Panc1 (cell line): ENCODE data around the gene ISCA1. TPM values are rescaled to one million over a fixed set of nuclear protein-coding genes. Genes with fewer than 3 reads are reported as not detected.
"Not testable (repeated sequence)": the region's sequence is repeated elsewhere in the genome, so short reads cannot be mapped to it uniquely, and the experiment has no call there.

Experiments used
- ATAC-seq: fragments of 200-7000 bp; cut with Tn5 transposase; 2 replicates; pipeline ENCODE4 v1.9.1; 2020; ENCODE audit warnings: mild to moderate bottlenecking, moderate library complexity
- BruUV-seq: library from RNA; stranded (reverse); fragments of 400-500 nt; replicated peaks from 2 replicates; lab custom pipeline; 2021; lab: Mats Ljungman, UMichigan
- CTCF ChIA-PET: fragments of 300-600 bp; sonication (Branson Sonifier 250); formaldehyde crosslinking; loops from one replicate; lab custom pipeline; 2022; ENCODE audit warnings: antibody characterized with exemption; lab: Charles Lee
- POLR2A ChIA-PET: fragments of 300-600 bp; sonication (Branson Sonifier 250); formaldehyde crosslinking; loops from one replicate; lab custom pipeline; 2022; ENCODE audit warnings: antibody characterized with exemption; lab: Charles Lee
- DNase-seq: peaks from one replicate; pipeline ENCODE4 v3.0.0-alpha.2; 2010; ENCODE audit warnings: low read depth, low spot score
- H3K27ac ChIP-seq: 2 replicates; pipeline ENCODE4 v1.5.1; 2011; ENCODE audit warnings: mild to moderate bottlenecking, low read length, inconsistent platforms
- H3K27me3 ChIP-seq: fragments of 200-500 bp; sonication (Bioruptor generic); 2 replicates; pipeline ENCODE4 v1.6.0; 2014; ENCODE audit warnings: low read length, inconsistent platforms; ENCODE audit not compliant: control insufficient read depth, insufficient read depth
- H3K36me3 ChIP-seq: fragments of 200-500 bp; sonication (Bioruptor generic); 2 replicates; pipeline ENCODE4 v1.5.1; 2014; ENCODE audit warnings: inconsistent platforms, mild to moderate bottlenecking, low read length, moderate library complexity; ENCODE audit not compliant: control insufficient read depth, insufficient read depth
- H3K4me1 ChIP-seq: 2 replicates; pipeline ENCODE4 v1.5.1; 2011; ENCODE audit warnings: inconsistent platforms, mild to moderate bottlenecking, low read length, moderate library complexity; ENCODE audit not compliant: control insufficient read depth, insufficient read depth
- H3K4me3 ChIP-seq, 2 experiments: 2 replicates each; pipeline ENCODE4 v1.5.1; 2011 to 2012; ENCODE audit warnings: low read depth in 2 of 2, low read length in 2 of 2, mild to moderate bottlenecking in 2 of 2, inconsistent platforms in 1 of 2, moderate library complexity in 1 of 2
- H3K9me3 ChIP-seq: fragments of 200-500 bp; sonication (Bioruptor generic); 2 replicates; pipeline ENCODE4 v1.5.1; 2014; ENCODE audit warnings: low read depth, mild to moderate bottlenecking, inconsistent platforms, low read length, moderate library complexity; ENCODE audit not compliant: control insufficient read depth, insufficient read depth
- CTCF ChIP-seq: fragments of 450-650 bp; IDR thresholded peaks from 2 replicates; pipeline ENCODE4 v1.5.1; 2017; ENCODE audit warnings: mild to moderate bottlenecking
- POLR2AphosphoS5 ChIP-seq: IDR thresholded peaks from 2 replicates; pipeline ENCODE4 v1.6.1; 2012; ENCODE audit warnings: mild to moderate bottlenecking, low read depth, low read length, moderate library complexity
- REST ChIP-seq, 2 experiments: IDR thresholded peaks; 2 replicates each; pipeline ENCODE4 v1.6.1; 2011 to 2012; ENCODE audit warnings: low read depth in 2 of 2, control low read depth in 1 of 2, low read length in 1 of 2, mild to moderate bottlenecking in 1 of 2, moderate library complexity in 1 of 2; ENCODE audit not compliant: insufficient read depth in 1 of 2
- SIN3A ChIP-seq: IDR thresholded peaks from 2 replicates; pipeline ENCODE4 v1.6.1; 2012; ENCODE audit warnings: low read depth, mild to moderate bottlenecking, low read length, moderate library complexity, borderline replicate concordance; ENCODE audit not compliant: insufficient read depth
- TCF7L2 ChIP-seq: IDR thresholded peaks from 2 replicates; pipeline ENCODE4 v1.6.1; 2011; ENCODE audit warnings: mild to moderate bottlenecking, low read depth, low read length, inconsistent platforms
- in situ Hi-C: cut with HindIII; loops from 2 replicates; pipeline ENCODE4 v1.10.0; 2016; ENCODE audit warnings: low sequenced_read_pairs, low pct_unique_long_range_greater_than_20kb
- intact Hi-C: fragments of 100-400 bp; cut with micrococcal nuclease; formaldehyde crosslinking; loops from one replicate; pipeline ENCODE4 v1.10.0; 2022; ENCODE audit not compliant: unreplicated experiment
- total RNA-seq: library from RNA; stranded (reverse); gene quantifications from one replicate; pipeline ENCODE4 v1.2.1, GENCODE V29; 2021; ENCODE audit not compliant: unreplicated experiment

ISCA1 gene
- total RNA-seq, 1 experiment from 2014 or later: 19.9 TPM

DNA sequence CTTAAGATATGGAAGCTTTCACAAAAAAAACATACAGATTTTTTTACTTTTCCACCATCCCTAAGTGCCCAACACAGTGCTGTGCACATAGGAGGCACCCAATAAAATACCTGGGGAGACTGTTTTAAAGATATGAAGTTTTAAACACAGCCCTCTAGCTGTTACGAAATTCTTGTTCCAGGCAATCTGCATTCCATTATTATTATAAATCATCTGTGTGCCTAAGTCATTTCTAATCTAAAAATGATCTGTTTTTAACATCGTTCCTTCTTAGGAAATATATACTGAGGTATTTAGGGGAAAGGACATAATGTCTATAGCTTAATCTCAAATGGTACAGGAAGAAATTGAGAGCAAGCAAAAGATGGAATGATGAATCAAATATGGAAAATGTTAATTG, 32.7 kb upstream of the ISCA1 start:
- no peak overlapping the region for H3K4me3 ChIP-seq
- H3K27ac ChIP-seq: no peak overlapping the region
- no peak for ATAC-seq
- DNase-seq: no peak
- TF ChIP-seq POLR2AphosphoS5 (no peak), SIN3A (no peak), REST (IDR thresholded peaks at IDR 0.05; ENCODE audit: insufficient read depth in 1 of 2, low read depth in 2 of 2, low read length in 1 of 2) (no peak), CTCF (no peak), TCF7L2 (no peak)
- H3K36me3 ChIP-seq: peaks cover 12% of the 10 kb centered on the region
- in situ Hi-C loops (no loop called here), intact Hi-C loops (no loop called here)
- no peaks in the 10 kb centered on the region for H3K4me1 ChIP-seq
- H3K27me3 ChIP-seq: no peaks in the 10 kb centered on the region
- CTCF ChIA-PET: no interaction called here
- H3K9me3 ChIP-seq: no peaks in the 10 kb centered on the region
- POLR2A ChIA-PET: no interaction called here
- BruUV-seq: no TSS peak

- H3K27ac ChIP-seq, ATAC-seq, H3K36me3 ChIP-seq, CTCF ChIA-PET, DNase-seq, H3K4me3 ChIP-seq, H3K9me3 ChIP-seq, in situ Hi-C loops, POLR2A ChIA-PET, H3K4me1 ChIP-seq, H3K27me3 ChIP-seq, BruUV-seq, intact Hi-C loops: not testable (repeated sequence)
Measured at GRCh38 chr9:86312959-86313358, 30.6 kb upstream of the ISCA1 start.

DNA sequence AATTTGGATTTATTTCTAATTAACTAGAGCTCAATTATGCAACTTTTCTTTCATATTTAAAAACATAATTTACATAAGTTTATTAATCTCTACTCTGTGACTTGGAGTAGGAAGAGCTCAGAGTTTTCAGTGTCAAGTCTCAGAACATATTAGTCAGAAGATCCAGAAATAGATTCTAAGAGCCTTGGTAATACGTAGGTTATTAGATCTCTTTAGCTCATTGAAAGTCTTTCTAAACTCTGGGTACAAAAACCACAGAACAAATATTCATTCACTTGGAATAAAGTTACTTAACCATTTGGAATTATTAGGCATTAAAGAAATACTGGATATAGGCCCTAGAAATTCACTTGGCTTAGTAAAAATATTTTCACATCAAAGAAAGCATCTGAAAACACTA, 26.3 kb upstream of the ISCA1 start:
- DNase-seq: no peak
- ATAC-seq: no peak
- in situ Hi-C loops (no loop called here), intact Hi-C loops (no loop called here)
- Histone ChIP-seq H3K4me1 (no peaks in the 10 kb centered on the region), H3K27me3 (no peaks in the 10 kb centered on the region), H3K36me3 (peaks cover 8% of the 10 kb centered on the region), H3K27ac (no peak overlapping the region), H3K9me3 (no peaks in the 10 kb centered on the region), H3K4me3 (no peak overlapping the region)
- BruUV-seq: no TSS peak
- TF ChIP-seq REST (IDR thresholded peaks at IDR 0.05; ENCODE audit: insufficient read depth in 1 of 2, low read depth in 2 of 2, low read length in 1 of 2) (no peak), SIN3A (no peak), CTCF (no peak), POLR2AphosphoS5 (no peak), TCF7L2 (no peak)
- CTCF ChIA-PET: no interaction called here
- POLR2A ChIA-PET: no interaction called here
